Karpas-422 (cell line): Measurements from ENCODE around the gene FAM216A. TPM values are rescaled to one million over a fixed set of nuclear protein-coding genes. Genes with fewer than 3 reads are reported as not detected.
"Not testable (repeated sequence)": the region's sequence is repeated elsewhere in the genome, so short reads cannot be mapped to it uniquely, and the experiment has no call there.

ENCODE experiments used
- DNase-seq: peaks from one replicate; pipeline ENCODE4 v3.0.0-alpha.2; 2015
- H2AFZ ChIP-seq: fragments of 200-600 bp; sonication (generic); 2 replicates; pipeline ENCODE4 v1.6.1; 2014; ENCODE audit warnings: antibody characterized with exemption, low read length, mixed read lengths
- H3K27ac ChIP-seq: fragments of 200-600 bp; sonication (generic); 2 replicates; pipeline ENCODE4 v1.5.1; 2014; ENCODE audit warnings: mild to moderate bottlenecking, low read length, moderate library complexity
- H3K27me3 ChIP-seq: fragments of 200-600 bp; sonication (generic); 2 replicates; pipeline ENCODE4 v1.6.1; 2014; ENCODE audit warnings: low read length, mixed read lengths
- H3K36me3 ChIP-seq: fragments of 200-600 bp; sonication (generic); 2 replicates; pipeline ENCODE4 v1.6.1; 2014; ENCODE audit warnings: low read length, mixed read lengths; ENCODE audit not compliant: insufficient read depth
- H3K4me1 ChIP-seq: fragments of 200-600 bp; sonication (generic); 2 replicates; pipeline ENCODE4 v1.6.1; 2014; ENCODE audit warnings: mild to moderate bottlenecking, low read length, mixed read lengths
- H3K4me2 ChIP-seq: fragments of 200-600 bp; sonication (generic); 2 replicates; pipeline ENCODE4 v1.6.1; 2014; ENCODE audit warnings: low read length, low read depth, mild to moderate bottlenecking; ENCODE audit not compliant: poor library complexity, severe bottlenecking
- H3K4me3 ChIP-seq: fragments of 200-600 bp; sonication (generic); 2 replicates; pipeline ENCODE4 v1.5.1; 2014; ENCODE audit warnings: mild to moderate bottlenecking, antibody characterized with exemption, low read length, mixed read lengths
- H3K79me2 ChIP-seq: fragments of 200-600 bp; sonication (generic); 2 replicates; pipeline ENCODE4 v1.6.1; 2014; ENCODE audit warnings: mild to moderate bottlenecking, low read length, mixed read lengths
- H3K9ac ChIP-seq: fragments of 200-600 bp; sonication (generic); 2 replicates; pipeline ENCODE4 v1.6.0; 2014; ENCODE audit warnings: low read length
- H3K9me2 ChIP-seq: fragments of 200-600 bp; sonication (generic), shearing (Covaris generic); replicated peaks from 2 replicates; pipeline ENCODE4 v1.6.0; 2014; ENCODE audit warnings: mild to moderate bottlenecking, low read length, moderate library complexity; ENCODE audit not compliant: insufficient read depth
- H3K9me3 ChIP-seq: fragments of 300-700, 200-600 bp; sonication (generic); 2 replicates; pipeline ENCODE4 v1.6.1; 2014; ENCODE audit warnings: low read length, mixed read lengths
- H4K20me1 ChIP-seq: fragments of 200-600 bp; sonication (generic); 2 replicates; pipeline ENCODE4 v1.6.1; 2014; ENCODE audit warnings: mild to moderate bottlenecking, antibody characterized with exemption, low read length, low read depth; ENCODE audit not compliant: insufficient read depth
- total RNA-seq: library from RNA; depleted of rRNA; stranded (reverse); fragments of >200 nt; shearing (Covaris generic); gene quantifications from 2 replicates; pipeline ENCODE4 v1.2.3, GENCODE V29; 2014; ENCODE audit warnings: low replicate concordance

Gene FAM216A
- total RNA-seq, 1 experiment from 2014 or later = 59.9 TPM

- H2AFZ ChIP-seq = no peak overlapping the region
- H3K9me2 ChIP-seq = no peaks in the 10 kb centered on the region
- H4K20me1 ChIP-seq = no peaks in the 10 kb centered on the region
- H3K79me2 ChIP-seq = no peaks in the 10 kb centered on the region; the same call in 1 of the 2 replicates
- no peaks in the 10 kb centered on the region for H3K27me3 ChIP-seq
- H3K4me2 ChIP-seq = no peak overlapping the region
- no peak overlapping the region for H3K4me3 ChIP-seq
- no peak for DNase-seq
- H3K9ac ChIP-seq = no peak overlapping the region
- H3K27ac ChIP-seq = no peak overlapping the region
- peaks cover 42% of the 10 kb centered on the region for H3K36me3 ChIP-seq
- no peaks in the 10 kb centered on the region for H3K9me3 ChIP-seq
- peaks cover 5% of the 10 kb centered on the region for H3K4me1 ChIP-seq
Measured at GRCh38 chr12:110436231-110436630, 32.4 kb upstream of the FAM216A start.

- Histone ChIP-seq H3K36me3 (peaks cover 53% of the 10 kb centered on the region), H4K20me1 (peaks cover 11% of the 10 kb centered on the region; the same call in 1 of the 2 replicates)
Measured at GRCh38 chr12:110444455-110444854, 24.2 kb upstream of the FAM216A start.

GRCh38 chr12:110449799-110450497 is 18.7 kb upstream of the FAM216A start, which contains the start of gene ARPC3:
ARPC3 (minus strand) TSS chr12:110450337; CDS start chr12:110450260, 77 bp downstream.
- no peaks in the 10 kb centered on the region for H3K9me2 ChIP-seq
- peak within 1 kb of the TSS; percentile 98 for H3K9ac ChIP-seq
- H3K4me3 ChIP-seq = peak within 1 kb of the TSS; percentile 96
- peak; percentile 99 for DNase-seq
- peak within 1 kb of the TSS; percentile 85 for H3K4me2 ChIP-seq
- H2AFZ ChIP-seq = peak within 1 kb of the TSS; percentile 39; the same call in 1 of the 2 replicates
- peaks cover 50% of the 10 kb centered on the region for H3K79me2 ChIP-seq
- H3K9me3 ChIP-seq = no peaks in the 10 kb centered on the region
- peak within 1 kb of the TSS; percentile 89 for H3K27ac ChIP-seq
- H3K36me3 ChIP-seq = peaks cover 50% of the 10 kb centered on the region
- peaks cover 17% of the 10 kb centered on the region for H3K4me1 ChIP-seq
- H4K20me1 ChIP-seq = peaks cover 13% of the 10 kb centered on the region; the same call in 1 of the 2 replicates
- no peaks in the 10 kb centered on the region for H3K27me3 ChIP-seq

More at GRCh38 chr12:110444455-110444854, 24.2 kb upstream of the FAM216A start:
- no peak overlapping the region for H3K27ac ChIP-seq
- no peak overlapping the region for H2AFZ ChIP-seq
- no peak for DNase-seq
- no peaks in the 10 kb centered on the region for H3K27me3 ChIP-seq
- H3K79me2 ChIP-seq = peaks cover 58% of the 10 kb centered on the region
- no peaks in the 10 kb centered on the region for H3K9me2 ChIP-seq
- H3K4me3 ChIP-seq = no peak overlapping the region
- H3K4me2 ChIP-seq = no peak overlapping the region
- no peaks in the 10 kb centered on the region for H3K9me3 ChIP-seq
- H3K4me1 ChIP-seq = peaks cover 10% of the 10 kb centered on the region
- H3K9ac ChIP-seq = no peak overlapping the region

- no peak overlapping the region for H3K4me2 ChIP-seq
- H3K4me1 ChIP-seq = peaks cover 24% of the 10 kb centered on the region
- DNase-seq = no peak
- H3K9ac ChIP-seq = 0 out of 2 replicates have a peak overlapping the region, but pooled peaks have one; percentile 7
- peaks cover 13% of the 10 kb centered on the region; the same call in 1 of the 2 replicates for H4K20me1 ChIP-seq
- H3K27me3 ChIP-seq = no peaks in the 10 kb centered on the region
- no peaks in the 10 kb centered on the region for H3K9me2 ChIP-seq
- peak overlapping the region; percentile 42 for H3K27ac ChIP-seq
- H2AFZ ChIP-seq = no peak overlapping the region
- peaks cover 49% of the 10 kb centered on the region for H3K36me3 ChIP-seq
- no peaks in the 10 kb centered on the region for H3K9me3 ChIP-seq
- no peak overlapping the region for H3K4me3 ChIP-seq
- peaks cover 41% of the 10 kb centered on the region for H3K79me2 ChIP-seq
Measured at GRCh38 chr12:110451263-110451662, 17.4 kb upstream of the FAM216A start.

- no peak overlapping the region for H3K4me3 ChIP-seq
- H3K4me1 ChIP-seq = peaks cover 44% of the 10 kb centered on the region
- 0 out of 2 replicates have a peak overlapping the region, but pooled peaks have one; percentile 2 for H3K27ac ChIP-seq
- no peaks in the 10 kb centered on the region for H3K9me3 ChIP-seq
- 0 out of 2 replicates have a peak, but pooled peaks cover 8% of the 10 kb centered on the region for H4K20me1 ChIP-seq
- no peak overlapping the region for H2AFZ ChIP-seq
- H3K9me2 ChIP-seq = no peaks in the 10 kb centered on the region
- H3K27me3 ChIP-seq = no peaks in the 10 kb centered on the region
- H3K79me2 ChIP-seq = peaks cover 17% of the 10 kb centered on the region
- H3K9ac ChIP-seq = no peak overlapping the region
- H3K4me2 ChIP-seq = no peak overlapping the region
- DNase-seq = no peak
- H3K36me3 ChIP-seq = peaks cover 39% of the 10 kb centered on the region
Measured at GRCh38 chr12:110453569-110454296, 14.9 kb upstream of the FAM216A start.

GRCh38 chr12:110458756-110459155 is 9.9 kb upstream of the FAM216A start:
- no peaks in the 10 kb centered on the region for H4K20me1 ChIP-seq
- peaks cover 33% of the 10 kb centered on the region for H3K4me1 ChIP-seq
- H2AFZ ChIP-seq = no peak overlapping the region
- no peaks in the 10 kb centered on the region for H3K9me3 ChIP-seq
- no peak for DNase-seq
- no peaks in the 10 kb centered on the region for H3K27me3 ChIP-seq
- peaks cover 30% of the 10 kb centered on the region; the same call in 1 of the 2 replicates for H3K36me3 ChIP-seq
- no peak overlapping the region for H3K27ac ChIP-seq
- no peak overlapping the region for H3K4me2 ChIP-seq
- peaks cover 28% of the 10 kb centered on the region for H3K79me2 ChIP-seq
- no peak overlapping the region for H3K4me3 ChIP-seq
- no peak overlapping the region for H3K9ac ChIP-seq
- H3K9me2 ChIP-seq = no peaks in the 10 kb centered on the region

GRCh38 chr12:110461189-110461588 is 7.5 kb upstream of the FAM216A start:
- not testable (repeated sequence) for H3K4me3 ChIP-seq, DNase-seq, H3K27me3 ChIP-seq, H3K9me3 ChIP-seq, H3K4me2 ChIP-seq, H4K20me1 ChIP-seq, H2AFZ ChIP-seq, H3K9me2 ChIP-seq, H3K9ac ChIP-seq, H3K27ac ChIP-seq
- H3K36me3 ChIP-seq = peaks cover 23% of the 10 kb centered on the region; the same call in 1 of the 2 replicates
- peaks cover 46% of the 10 kb centered on the region for H3K79me2 ChIP-seq
- peaks cover 29% of the 10 kb centered on the region for H3K4me1 ChIP-seq

- Histone ChIP-seq H3K4me1 (peaks cover 21% of the 10 kb centered on the region), H3K9me3 (no peaks in the 10 kb centered on the region), H3K36me3 (peaks cover 9% of the 10 kb centered on the region; the same call in 1 of the 2 replicates), H3K27me3 (no peaks in the 10 kb centered on the region), H3K27ac (no peak overlapping the region), H4K20me1 (0 out of 2 replicates have a peak, but pooled peaks cover 5% of the 10 kb centered on the region), H3K79me2 (peaks cover 77% of the 10 kb centered on the region), H3K9me2 (no peaks in the 10 kb centered on the region), H3K9ac (no peak overlapping the region), H2AFZ (no peak overlapping the region), H3K4me2 (no peak overlapping the region), H3K4me3 (no peak overlapping the region)
- DNase-seq = no peak
Measured at GRCh38 chr12:110465024-110465423, 3.6 kb upstream of the FAM216A start.
